HG02970 (cell line): ENCODE measurements around the gene SYPL2.

ENCODE experiments used
- ATAC-seq: cut with Tn5 transposase; IDR thresholded peaks from one replicate; pipeline ENCODE4 v1.9.1; 2021; ENCODE audit warnings: mild to moderate bottlenecking, moderate library complexity, moderate number of reproducible peaks; ENCODE audit not compliant: unreplicated experiment, low FRiP score

SYPL2 gene

DNA sequence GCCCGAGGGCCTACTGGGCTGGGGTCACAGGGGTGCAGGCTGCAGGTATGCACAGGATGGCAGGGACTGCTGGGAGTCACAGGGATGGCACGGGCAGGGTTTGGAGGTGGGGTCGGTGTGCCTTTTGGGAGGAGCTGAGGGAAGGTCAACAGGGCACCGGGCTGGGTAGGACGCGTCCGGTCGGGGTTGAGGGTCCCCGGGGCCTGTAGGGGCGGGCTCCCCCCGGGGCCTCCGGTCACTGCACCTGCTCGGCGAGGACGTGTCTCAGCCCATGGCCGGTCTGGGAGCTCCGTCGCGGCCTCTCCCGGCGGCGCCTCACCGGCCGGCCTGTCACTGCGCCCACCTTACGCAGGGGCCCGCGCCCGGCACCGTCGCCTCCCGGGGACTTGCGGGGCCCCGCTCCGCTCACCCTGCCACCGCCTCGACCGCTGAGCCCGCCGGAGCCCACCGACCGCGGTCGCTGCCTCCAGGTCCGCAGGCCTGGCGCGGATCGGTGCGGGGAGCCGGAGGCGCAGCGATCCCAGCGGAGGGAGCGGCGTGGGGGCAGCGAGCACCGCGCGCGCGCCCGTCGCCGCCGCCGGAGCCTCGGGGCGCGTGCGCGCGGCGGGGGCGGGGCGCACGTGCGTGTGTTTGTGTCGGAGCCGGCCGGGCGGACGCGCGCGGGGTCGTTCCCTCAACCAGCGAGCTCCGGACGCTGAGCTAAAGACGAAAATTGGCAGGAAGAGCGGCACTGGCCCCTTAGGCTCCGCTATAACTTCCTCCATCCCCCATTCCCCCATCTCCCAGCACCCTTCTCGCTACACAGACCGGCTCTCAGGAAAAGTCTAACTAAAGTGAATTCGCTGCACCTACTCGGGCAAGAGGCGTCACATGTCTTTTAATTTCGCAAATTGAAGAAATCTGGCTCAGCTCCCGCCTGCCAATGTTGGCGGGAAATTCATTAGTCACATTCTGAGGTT is 43.1 kb downstream of the SYPL2 start, which contains the start of gene AMIGO1:
Gene AMIGO1 (minus strand): TSS at position 552 of the 959 bp plus-strand sequence. CDS start 815 bp downstream, outside the sequence.
- ATAC-seq: no peak

DNA sequence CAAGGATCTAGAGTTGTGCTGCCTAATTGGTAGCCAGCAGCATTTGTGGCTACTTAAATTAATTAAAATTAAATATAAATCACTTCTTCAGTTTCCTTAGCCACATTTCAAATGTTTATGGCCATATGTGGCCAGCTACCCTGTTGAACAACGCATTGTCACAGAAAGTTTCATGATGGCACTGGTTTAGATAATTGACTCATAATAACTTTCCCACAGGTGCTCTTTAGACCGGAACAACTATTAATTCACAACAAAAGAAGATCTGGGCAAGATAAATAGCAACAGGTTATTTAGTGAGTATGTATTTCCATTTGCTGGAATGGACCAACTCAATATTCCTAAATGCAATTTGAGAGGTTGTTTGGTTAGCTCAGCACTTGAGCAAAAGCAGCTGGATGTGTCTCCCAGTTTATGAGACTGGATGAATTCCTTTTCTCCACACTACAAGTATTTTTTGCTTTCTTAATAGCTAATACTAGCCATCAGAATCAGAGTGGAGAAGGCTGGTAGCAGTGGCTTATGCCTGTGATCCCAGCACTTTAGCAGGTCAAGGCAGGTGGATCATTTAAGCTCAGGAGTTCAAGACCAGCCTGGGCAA is 46.9 kb downstream of the SYPL2 start:
- ATAC-seq: no peak

DNA sequence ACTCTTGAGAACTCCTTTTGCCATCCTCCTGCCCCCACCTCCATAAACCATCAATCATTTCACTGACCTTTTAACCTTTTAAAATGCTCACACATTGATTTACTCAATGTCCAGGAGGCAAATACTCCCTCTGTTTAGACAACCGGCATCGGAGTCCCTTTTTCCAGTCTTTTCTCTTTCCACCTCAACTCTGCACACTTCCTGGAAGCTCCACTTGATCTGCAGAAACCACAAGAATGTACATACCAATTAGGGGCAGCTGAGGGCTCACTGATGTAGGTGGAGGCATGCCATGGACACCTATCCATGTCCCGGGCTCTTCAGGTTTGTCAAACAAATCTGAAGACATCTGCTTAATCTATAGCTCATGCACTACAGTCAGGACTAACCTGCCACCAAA is 48.5 kb downstream of the SYPL2 start:
- no peak for ATAC-seq

DNA sequence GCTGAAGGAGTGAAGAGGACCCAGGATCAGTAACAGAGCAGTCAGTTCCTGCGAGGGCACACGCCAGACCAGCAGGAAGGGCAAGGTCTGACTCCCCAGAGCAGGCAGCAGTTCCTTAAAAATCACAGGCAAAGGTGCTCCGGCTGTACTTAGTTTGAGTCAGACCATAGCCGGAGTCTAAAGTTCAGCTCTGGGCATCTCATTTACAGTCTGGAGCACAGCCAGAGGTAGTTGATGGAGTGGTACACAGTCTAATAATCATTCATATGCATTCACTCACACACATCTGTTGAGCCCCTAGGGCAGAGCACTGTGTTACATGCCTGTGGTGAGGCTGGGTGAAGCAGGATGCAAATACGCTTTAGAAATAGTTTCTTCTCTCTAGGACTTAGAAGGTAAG is 50.5 kb downstream of the SYPL2 start:
- ATAC-seq: no peak

DNA sequence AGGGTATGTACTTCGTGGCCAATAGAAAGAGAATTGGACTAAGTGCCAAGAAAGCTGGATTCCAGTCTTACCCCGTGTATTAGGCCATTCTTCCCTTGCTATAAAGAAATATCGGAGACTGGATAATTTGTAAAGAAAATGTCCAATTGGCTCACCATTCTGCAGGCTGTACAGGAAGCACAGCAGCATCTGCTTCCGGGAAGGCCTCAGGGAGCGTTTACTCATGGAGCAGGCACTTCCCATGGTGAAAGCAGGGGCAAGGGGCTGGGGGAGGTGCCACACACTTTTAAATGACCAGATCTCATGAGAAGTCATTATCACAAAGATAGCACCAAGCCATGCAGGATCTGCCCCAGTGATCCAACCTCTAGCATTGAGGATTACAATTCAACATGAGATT is 51.0 kb downstream of the SYPL2 start:
- no peak for ATAC-seq

DNA sequence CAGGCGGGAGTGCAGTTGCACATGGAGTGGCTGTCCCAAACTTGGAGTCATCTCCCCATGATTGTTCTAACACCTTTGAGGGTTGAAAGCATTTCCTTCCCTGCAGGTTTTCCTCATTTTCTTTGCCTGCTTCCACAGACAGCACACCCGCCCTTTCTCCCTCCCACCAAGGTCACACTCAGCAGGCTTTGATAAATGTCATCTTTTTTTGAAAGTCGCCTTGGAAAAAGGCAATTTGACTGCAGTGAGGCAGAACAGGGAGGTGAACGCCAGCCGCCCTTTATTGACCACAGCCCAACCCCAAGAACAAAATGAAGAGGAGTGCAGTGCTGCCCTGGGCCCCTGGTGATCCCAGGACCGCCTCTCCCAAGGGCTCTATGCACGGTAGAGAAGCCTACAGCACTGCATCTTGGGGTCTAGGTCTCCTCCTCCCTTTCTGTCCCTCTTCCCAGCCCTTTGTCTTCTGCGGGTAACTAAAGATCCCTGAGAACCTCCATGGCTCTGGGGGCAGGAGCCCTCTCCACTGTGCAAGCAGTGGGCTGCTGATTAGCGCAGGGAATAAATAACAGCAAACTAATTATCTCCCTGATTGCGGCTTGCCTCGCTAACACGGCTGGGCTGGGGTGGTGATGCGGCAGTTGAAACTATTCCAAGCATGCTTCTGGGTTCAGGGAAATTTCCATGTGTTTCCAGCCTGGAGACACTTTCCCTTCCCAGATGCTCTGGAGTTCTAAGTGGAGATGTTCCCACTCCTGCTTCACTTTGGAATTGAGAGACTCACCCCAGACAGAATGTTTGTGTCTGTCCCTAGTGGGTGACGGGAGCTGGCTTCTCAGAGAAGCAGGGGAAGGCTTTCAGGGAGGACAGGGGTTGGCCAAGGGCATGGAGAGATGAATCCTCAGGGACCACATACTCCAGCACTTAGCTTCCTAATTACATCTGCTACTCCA is 54.9 kb downstream of the SYPL2 start:
- ATAC-seq: no peak

DNA sequence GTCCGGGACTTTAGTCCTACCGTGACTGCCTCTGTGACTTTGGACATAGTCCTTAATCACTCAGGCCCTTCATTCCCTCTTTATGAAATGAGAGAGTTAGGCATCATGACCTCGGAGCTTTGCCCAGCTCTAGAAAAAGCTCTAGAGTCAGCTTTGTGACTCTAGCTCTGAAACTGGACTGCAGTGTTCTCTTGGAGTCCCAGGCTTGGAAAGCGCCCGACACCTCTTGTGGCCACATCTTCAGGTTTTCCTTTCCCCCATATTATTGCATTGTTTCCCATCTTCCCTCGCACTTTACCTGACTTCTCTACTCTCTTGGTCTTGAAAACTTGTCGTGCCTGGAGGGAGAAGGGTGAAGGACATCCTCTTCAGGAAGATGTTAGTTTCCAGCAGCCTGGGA is 55.7 kb downstream of the SYPL2 start:
- ATAC-seq: no peak

DNA sequence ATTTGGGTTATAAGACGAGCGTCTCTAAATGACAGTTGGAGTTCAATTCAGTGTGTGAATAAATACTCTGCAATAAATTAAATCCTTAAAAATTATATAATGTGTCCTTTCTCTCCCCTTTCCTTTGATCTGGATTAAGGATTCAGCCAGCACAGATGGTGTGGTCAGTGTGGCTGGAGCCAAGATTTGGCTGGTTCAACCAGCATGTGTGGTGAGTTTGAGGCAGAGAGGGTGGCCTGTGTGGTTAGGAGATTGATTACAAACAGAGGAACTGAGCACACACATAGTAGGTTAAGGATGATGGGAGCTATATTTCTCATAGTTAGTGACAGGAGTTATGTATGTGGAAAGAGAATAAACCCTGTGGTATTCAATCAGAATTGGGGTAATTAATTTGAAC is 57.4 kb downstream of the SYPL2 start:
- ATAC-seq: no peak

DNA sequence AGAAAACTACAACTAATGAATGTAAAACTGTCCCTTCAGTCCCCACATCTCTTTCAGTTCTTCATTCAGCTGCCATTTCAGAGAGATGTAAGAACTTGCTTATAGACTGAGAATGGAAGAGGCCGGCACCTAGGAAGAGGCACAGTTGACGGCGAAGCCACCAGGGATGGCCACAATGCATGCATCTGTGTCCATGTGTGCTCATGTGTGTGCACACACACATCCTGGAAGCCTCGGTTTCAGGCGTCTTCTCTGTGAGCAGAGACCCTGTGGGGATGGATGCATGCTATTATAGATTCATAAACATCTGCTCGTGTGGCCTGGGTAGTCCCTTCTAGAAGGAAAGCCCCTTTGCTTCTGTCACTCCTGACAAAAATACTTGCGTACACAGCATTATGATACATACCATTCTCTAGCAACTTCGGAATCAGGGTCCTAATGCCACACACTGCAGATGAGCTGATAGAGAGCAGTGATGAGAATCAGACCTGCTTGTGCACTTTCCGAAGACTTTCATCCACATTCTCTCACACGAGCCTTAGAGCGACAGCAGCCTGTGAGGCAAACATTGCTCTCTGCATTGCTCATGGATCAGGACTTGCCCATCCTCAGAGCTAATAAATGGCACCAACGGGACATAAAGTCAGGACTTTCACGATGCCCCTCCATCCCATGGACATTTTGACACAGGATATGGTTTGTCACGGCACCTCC is 60.9 kb downstream of the SYPL2 start:
- no peak for ATAC-seq

DNA sequence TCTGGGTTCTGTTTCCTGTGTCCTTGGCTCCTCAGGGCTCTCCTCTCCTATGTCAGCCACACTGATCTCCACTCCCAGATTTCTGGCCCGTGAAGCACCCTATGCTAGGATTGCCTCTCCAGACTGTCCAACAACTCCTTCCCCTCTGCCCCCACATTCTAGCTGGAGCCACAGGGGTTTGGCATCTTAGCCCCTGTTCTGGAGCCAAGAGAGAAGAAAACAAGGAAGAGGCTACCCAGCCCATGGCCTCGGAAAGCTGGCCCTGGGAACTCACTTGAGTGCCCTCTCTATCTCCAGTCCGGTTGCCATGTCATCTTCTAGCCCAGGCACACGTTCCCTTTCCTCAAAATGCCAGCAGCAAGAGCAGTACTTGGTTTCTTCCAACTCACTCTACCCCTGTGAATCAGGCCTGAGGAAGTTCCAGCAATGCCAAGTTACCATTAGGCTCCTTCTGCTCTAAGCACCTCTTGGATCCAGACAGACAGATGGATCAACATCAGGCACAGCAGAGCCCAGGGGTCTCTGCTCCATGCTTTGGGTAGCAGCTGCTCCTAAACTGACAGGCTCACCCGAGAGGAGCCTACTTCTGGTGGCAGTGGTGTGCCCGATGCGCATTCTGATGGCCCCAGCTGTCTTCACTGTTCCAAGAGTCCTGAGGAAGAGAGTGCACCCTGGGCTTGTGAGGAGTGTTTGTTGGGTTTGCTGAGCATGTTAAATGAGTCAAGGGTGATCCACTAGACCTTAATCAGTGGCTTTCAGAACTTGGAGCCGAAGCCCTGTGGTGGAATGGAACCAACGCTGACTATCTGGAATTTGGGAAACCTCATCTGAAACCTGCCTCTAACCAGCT is 61.7 kb downstream of the SYPL2 start:
- ATAC-seq: no peak

DNA sequence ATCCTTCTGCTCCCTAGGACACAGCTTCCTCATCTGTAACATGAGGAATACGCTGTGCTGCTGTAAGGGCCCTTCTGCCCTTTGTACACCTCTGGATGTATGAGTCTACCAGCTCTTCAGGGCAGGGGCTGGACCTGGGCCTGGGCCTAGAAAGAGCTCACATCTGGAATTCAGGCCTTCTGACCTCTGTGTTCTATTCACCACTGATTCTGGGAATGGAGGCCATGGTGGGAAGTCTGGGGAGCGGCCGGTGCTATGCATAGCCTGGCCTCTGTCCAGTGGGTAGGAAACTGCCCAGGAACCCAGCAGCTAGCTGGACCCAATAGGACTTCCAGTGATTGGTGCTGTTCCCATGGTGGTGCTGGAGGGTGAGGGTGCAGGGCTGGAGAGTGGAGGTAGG is 62.4 kb downstream of the SYPL2 start:
- no peak for ATAC-seq

DNA sequence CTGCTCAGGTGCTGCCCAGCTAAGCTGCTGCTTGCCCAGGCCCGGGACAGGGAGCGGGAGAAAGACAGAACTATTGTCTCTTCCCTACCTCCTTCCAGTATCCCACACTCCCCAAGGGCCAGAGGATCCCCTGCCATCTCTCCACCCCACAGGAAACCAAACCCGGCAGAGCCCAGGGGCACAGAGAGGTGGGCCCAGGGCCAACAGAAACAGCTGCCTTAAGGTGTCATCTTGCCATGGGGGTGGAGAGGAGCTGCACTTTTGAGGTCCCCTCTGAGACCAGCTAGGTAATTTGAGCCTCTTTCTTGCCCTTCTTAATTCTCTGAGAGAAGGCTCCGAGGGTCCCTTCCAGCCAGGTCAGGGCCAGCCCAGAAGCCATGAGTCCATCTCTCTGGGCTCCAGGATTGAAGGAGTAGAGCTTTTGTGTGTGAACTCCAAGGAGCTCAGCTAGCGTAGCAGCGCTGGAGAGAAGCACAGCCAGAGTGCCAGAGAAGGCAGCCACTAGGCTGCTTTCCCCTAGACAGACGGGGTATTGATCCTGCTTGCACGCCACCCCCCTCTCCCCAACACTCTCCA is 63.6 kb downstream of the SYPL2 start:
- no peak for ATAC-seq

DNA sequence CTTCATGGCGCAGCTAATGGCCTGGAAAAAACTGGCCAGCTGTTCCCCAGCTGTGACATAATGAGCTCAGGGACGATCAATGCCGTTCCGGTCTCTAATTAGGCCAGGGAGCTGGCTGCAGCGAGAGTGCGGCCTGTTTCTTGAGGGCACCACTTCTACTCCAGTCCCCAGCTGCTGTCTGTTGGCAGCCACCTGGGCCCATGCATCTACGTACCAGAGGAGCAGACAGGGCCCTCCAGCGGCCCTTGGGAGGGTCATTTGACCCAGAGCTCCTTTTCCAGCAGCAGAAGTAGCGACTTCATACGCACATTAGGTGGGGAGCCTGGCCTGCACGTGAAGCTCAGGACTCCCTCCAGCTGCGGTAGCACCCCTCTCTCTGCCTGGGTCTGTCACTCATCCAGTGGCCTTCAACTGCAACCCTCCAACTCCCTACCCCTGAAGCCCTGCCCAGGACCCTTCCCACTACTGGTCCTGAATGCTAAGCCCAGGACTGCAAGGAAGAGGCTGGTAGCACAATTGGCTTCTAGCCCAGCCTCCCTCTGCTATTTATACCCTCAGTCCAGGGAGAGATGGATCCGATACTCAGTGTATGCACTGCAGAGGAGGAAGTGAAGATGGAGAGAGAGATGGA is 64.2 kb downstream of the SYPL2 start:
- no peak for ATAC-seq

DNA sequence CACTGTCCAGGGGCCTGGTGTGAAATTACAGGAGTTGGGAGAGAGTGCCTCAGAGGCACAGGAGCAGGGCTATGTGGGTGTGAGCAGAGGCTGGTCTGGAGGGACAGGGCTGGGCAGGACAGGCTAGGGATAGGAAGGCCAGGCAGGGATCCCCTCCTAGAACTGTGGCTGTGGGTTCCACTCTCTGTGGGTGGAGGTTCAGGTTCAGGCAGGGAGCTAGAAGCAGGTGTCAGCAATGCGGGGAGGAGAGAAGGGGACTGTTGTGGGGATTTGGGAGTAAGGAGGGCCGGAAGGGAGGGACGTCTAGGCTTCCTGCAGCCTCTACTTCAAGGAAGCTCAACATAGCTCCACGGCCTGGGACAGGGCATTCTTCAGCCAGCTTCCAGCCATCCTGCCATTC is 65.0 kb downstream of the SYPL2 start:
- no peak for ATAC-seq
